Choroid plexus epithelial cell (primary cell): ENCODE data around the gene ATXN1.

Source experiments
- DNase-seq: peaks from one replicate; pipeline ENCODE4 v3.0.0-alpha.2; 2010; ENCODE audit warnings: low read depth
- H3K4me3 ChIP-seq: 2 replicates; pipeline ENCODE4 v1.5.1; 2011; ENCODE audit warnings: low read depth, mild to moderate bottlenecking, control low read depth, low read length, moderate library complexity
- CTCF ChIP-seq: conservative IDR thresholded peaks from 2 replicates; pipeline ENCODE4 v1.5.1; 2011; ENCODE audit warnings: low read depth, mild to moderate bottlenecking, control low read depth, inconsistent platforms, low read length, moderate library complexity

The ATXN1 gene

DNA sequence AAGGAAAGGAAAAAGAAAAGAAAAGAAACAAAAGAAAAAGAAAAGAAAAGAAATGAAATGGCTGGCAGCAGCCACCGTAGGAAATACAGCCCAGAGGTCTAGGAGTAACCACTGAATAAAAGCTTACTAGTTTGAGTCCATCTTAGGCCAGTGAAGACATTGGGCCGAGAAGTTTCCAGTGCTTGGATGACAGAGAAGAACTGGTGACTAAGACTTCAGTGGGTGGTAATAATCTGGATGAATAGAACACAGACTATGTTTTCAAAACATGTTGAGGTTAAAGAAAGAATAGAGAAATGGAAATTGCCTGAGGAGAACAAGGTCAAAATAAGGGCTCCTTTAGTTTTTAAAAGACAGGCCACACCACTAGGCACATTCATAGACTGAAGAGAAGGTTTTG lies 198.8 kb downstream of the ATXN1 start:
- no peak overlapping the region for H3K4me3 ChIP-seq
- no peak for TF ChIP-seq CTCF
- peak; percentile 50 for DNase-seq

- DNase-seq, result no peak
- H3K4me3 ChIP-seq, result no peak overlapping the region
- no peak for TF ChIP-seq CTCF
These were observed 202.2 kb downstream of the ATXN1 start for GRCh38 chr6:16559071-16559470.

- TF ChIP-seq CTCF, result no peak
- H3K4me3 ChIP-seq, result no peak overlapping the region
- no peak for DNase-seq
These were observed 205.7 kb downstream of the ATXN1 start for GRCh38 chr6:16555550-16555949.

GRCh38 chr6:16553531-16553930 lies 207.7 kb downstream of the ATXN1 start:
- DNase-seq, result no peak
- no peak overlapping the region for H3K4me3 ChIP-seq
- TF ChIP-seq CTCF, result no peak

DNA sequence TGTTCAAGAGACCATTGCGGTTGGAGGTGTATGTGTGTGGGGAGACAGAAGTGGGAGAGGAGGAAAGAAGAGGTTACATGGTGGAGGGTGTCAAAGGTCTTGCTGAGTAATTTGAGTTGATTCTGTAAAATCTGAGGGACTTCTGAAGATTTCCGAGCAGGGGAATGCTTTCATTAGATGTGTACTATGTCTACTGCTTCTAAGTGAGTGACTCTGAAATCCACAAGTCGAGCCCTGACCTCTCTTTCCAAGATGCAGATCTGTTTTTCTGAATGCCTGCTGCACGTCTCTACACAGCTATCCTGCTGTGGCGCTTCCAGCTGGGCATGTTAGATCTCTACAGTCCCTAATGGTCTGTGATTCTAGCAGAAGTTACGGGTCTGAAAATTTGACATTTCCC lies 209.8 kb downstream of the ATXN1 start:
- no peak overlapping the region for H3K4me3 ChIP-seq
- DNase-seq, result peak; percentile 77
- no peak for TF ChIP-seq CTCF

DNA sequence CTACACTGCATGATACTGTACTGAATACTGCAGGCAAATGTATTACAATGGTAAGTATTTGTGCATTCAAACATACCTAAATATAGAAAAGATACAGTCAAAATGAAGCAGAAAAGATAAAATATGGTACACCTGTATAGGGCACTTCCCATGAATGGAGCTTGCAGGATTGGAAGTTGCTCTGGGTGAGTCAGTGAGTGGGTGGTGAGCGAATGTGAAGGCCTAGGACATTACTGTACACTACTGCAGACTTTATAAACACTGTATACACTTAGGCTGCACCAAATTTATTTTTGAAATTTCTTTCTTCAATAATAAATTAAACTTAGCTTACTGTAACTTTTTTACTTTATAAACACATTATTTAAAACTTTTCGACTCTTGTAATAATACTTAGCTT lies 213.1 kb downstream of the ATXN1 start:
- TF ChIP-seq CTCF, result no peak
- no peak overlapping the region for H3K4me3 ChIP-seq
- peak; percentile 23 for DNase-seq

- H3K4me3 ChIP-seq, result no peak overlapping the region
- TF ChIP-seq CTCF, result no peak
- no peak for DNase-seq
These were observed 213.7 kb downstream of the ATXN1 start for GRCh38 chr6:16547587-16547986.
